Measurements from ENCODE around the gene DGKQ. TPM values are rescaled to one million over a fixed set of nuclear protein-coding genes. Genes with fewer than 3 reads are reported as not detected.

DGKQ gene
- polyA plus RNA-seq, 1 experiment: 4.5 TPM

DNA sequence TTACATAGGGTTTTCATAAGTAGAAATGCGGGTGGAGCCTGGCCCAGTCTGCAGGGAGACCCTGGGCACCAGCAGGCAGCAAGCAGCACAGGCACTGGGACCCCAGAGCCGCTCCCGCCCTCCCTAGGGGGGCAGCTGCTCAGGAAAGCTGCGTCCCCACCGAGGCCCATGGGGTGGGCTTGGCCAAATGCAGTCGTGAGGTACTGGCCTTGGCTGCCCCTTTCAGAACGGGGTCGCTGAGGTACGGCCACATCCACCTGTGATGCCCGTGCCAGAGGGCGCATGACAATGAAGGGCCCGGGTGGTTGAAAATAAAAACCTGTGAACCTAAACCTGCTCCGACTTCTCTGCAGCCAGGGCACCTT is 24.5 kb downstream of the DGKQ start:
- CTCF ChIA-PET: interaction anchor here (0.6 kb wide), 1 partner anchor 19 kb away, joined by 3 read pairs; no protein-coding TSS in a partner anchor
- TF ChIP-seq, protein P1, sequence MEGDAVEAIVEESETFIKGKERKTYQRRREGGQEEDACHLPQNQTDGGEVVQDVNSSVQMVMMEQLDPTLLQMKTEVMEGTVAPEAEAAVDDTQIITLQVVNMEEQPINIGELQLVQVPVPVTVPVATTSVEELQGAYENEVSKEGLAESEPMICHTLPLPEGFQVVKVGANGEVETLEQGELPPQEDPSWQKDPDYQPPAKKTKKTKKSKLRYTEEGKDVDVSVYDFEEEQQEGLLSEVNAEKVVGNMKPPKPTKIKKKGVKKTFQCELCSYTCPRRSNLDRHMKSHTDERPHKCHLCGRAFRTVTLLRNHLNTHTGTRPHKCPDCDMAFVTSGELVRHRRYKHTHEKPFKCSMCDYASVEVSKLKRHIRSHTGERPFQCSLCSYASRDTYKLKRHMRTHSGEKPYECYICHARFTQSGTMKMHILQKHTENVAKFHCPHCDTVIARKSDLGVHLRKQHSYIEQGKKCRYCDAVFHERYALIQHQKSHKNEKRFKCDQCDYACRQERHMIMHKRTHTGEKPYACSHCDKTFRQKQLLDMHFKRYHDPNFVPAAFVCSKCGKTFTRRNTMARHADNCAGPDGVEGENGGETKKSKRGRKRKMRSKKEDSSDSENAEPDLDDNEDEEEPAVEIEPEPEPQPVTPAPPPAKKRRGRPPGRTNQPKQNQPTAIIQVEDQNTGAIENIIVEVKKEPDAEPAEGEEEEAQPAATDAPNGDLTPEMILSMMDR (IDR thresholded peaks at IDR 0.05; ENCODE audit: low read depth, low read length): no peak
- H3K9me3 ChIP-seq (ENCODE audit: control insufficient read depth, insufficient read depth, low read length): no peaks in the 10 kb centered on the region; the same call in 1 of the 2 replicates

DNA sequence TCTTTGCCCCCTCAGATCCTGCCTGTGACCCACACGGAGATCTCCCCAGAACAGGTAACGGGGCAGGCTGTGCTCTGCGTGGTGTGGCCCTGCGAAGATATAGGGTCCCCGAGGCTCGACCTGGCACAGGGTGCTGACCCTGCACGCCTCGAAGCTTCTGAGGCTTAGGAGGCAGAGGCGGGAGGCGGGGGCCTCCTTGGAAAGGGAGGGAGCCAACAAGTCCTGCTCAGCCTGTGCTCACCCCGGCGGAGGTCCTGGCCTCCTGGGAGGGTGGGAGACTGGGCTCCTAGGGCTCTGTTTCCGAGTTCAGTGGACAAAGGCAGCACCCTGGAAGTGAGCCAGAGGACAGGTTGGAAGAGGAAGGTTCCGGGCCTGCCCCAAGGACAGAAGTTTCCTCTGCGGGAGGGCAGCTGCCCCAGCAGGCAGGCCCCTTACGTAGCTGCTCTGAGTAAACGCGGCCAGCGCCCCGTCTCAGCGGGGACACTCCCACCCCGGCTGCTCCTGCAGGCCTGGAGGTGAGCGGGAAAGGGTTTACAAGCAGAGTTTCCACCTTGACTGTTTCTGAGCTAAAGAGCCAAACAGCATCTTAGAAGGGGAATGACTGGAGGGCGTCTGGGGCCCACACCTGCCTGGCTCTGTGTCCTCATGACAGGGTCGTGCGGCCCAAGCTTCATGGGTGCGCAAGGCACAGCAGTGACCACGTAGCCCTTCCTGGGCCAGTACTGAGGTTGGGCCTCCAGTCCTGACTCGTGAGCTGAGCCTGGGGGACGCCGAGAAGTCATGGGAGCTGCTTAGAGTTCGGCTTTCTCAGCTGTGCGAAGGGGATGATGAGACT is 25.1 kb downstream of the DGKQ start:
- H3K27me3 ChIP-seq (ENCODE audit: control insufficient read depth, insufficient read depth, low read length): no peaks in the 10 kb centered on the region
- CTCF ChIA-PET: no interaction called here
- TF ChIP-seq, protein P1 (IDR thresholded peaks at IDR 0.05; ENCODE audit: low read depth, low read length): no peak
- DNase-seq (ENCODE audit: low read depth, low spot score): no peak
- POLR2A ChIA-PET: no interaction called here
- H3K9me3 ChIP-seq (ENCODE audit: control insufficient read depth, insufficient read depth, low read length): no peaks in the 10 kb centered on the region; the same call in 1 of the 2 replicates
- no peak overlapping the region for H3K27ac ChIP-seq (ENCODE audit: low read depth, low read length)
- no peak overlapping the region for H3K4me3 ChIP-seq (ENCODE audit: low read depth, low read length)

More for the DNA sequence above, 24.5 kb downstream of the DGKQ start:
- Histone ChIP-seq H3K27ac (ENCODE audit: low read depth, low read length) (no peak overlapping the region), H3K27me3 (ENCODE audit: control insufficient read depth, insufficient read depth, low read length) (no peaks in the 10 kb centered on the region), H3K4me3 (ENCODE audit: low read depth, low read length) (no peak overlapping the region)
- POLR2A ChIA-PET: no interaction called here
- no peak for DNase-seq (ENCODE audit: low read depth, low spot score)

DNA sequence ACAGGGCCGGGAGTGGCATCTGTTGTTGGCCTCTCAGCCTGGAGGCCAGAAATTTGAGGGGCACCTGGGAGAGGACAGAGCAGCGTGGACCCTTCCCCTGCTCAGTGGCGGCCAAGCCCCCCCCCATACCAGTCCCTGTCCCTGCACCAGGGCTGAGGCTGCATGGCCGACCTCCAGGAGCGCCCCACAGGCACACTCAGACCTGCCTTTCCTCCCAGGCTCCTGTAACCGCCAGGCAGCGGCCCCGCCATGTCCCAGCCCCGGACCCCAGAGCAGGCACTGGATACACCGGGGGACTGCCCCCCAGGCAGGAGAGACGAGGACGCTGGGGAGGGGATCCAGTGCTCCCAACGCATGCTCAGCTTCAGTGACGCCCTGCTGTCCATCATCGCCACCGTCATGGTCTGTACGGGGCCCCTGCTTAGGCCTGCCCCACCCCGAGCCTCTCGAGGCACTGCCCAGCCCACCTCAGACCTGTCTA is 25.8 kb downstream of the DGKQ start:
- no peak overlapping the region for H3K4me3 ChIP-seq (ENCODE audit: low read depth, low read length)
- DNase-seq (ENCODE audit: low read depth, low spot score): no peak
- H3K9me3 ChIP-seq (ENCODE audit: control insufficient read depth, insufficient read depth, low read length): no peaks in the 10 kb centered on the region; the same call in 1 of the 2 replicates
- H3K27ac ChIP-seq (ENCODE audit: low read depth, low read length): no peak overlapping the region
- TF ChIP-seq, protein P1 (IDR thresholded peaks at IDR 0.05; ENCODE audit: low read depth, low read length): no peak
- ChIA-PET POLR2A (no interaction called here), CTCF (no interaction called here)
- no peaks in the 10 kb centered on the region for H3K27me3 ChIP-seq (ENCODE audit: control insufficient read depth, insufficient read depth, low read length)

DNA sequence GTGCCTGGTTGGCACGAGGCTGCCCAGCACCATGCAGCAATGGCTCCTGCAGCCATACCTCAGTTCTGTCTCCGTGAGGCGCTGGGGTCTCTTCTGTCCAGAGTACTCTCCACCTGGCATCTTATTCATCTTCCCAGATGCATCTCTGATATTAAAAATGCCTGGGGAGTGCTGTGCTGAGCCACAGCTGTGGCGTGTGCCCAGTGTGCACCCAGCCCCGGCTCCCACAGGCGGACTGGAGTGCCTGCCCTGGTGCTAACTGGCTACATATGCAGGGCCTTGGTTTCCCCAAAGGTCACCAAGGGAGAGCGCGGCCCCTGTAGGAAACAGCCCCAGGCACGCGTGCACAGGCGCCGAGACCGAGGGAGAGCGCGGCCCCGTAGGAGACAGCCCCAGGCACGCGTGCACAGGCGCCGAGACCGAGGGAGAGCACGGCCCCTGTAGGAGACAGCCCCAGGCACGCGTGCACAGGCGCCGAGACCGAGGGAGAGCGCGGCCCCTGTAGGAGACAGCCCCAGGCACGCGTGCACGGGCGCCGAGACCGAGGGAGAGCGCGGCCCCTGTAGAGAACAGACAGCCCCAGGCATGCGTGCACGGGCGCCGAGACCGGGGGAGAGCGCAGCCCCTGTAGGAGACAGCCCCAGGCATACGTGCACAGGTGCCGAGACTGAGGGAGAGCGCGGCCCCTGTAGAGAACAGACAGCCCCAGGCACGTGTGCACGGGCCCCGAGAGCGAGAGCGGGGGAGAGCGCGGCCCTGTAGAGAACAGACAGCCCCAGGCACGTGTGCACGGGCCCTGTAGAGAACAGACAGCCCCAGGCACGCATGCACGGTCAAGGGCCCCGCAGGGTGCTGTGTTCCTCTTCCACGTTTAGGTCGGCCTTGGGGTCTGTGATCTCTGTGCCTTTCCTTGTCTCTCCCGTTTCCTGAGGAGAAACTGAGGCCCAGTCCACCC is 26.6 kb downstream of the DGKQ start:
- ChIA-PET POLR2A (no interaction called here), CTCF (no interaction called here)
- no peak overlapping the region for H3K27ac ChIP-seq (ENCODE audit: low read depth, low read length)
- no peaks in the 10 kb centered on the region; the same call in 1 of the 2 replicates for H3K9me3 ChIP-seq (ENCODE audit: control insufficient read depth, insufficient read depth, low read length)
- no peak for DNase-seq (ENCODE audit: low read depth, low spot score)
- TF ChIP-seq, protein P1 (IDR thresholded peaks at IDR 0.05; ENCODE audit: low read depth, low read length): no peak
- H3K4me3 ChIP-seq (ENCODE audit: low read depth, low read length): no peak overlapping the region
- H3K27me3 ChIP-seq (ENCODE audit: control insufficient read depth, insufficient read depth, low read length): no peaks in the 10 kb centered on the region
